HG02588 (cell line): Measurements from ENCODE around the gene TSPAN8.
"Not testable (repeated sequence)": the region's sequence is repeated elsewhere in the genome, so short reads cannot be mapped to it uniquely, and the experiment has no call there.

Experiments
- ATAC-seq: cut with Tn5 transposase; IDR thresholded peaks from one replicate; pipeline ENCODE4 v1.9.1; 2021; ENCODE audit warnings: mild to moderate bottlenecking, moderate library complexity; ENCODE audit not compliant: unreplicated experiment

Gene TSPAN8

GRCh38 chr12:71129364-71129763 lies 28.4 kb downstream of the TSPAN8 start:
- no peak for ATAC-seq

GRCh38 chr12:71128191-71128788 lies 29.5 kb downstream of the TSPAN8 start:
- ATAC-seq: no peak

- no peak for ATAC-seq
These were observed 31.9 kb downstream of the TSPAN8 start for GRCh38 chr12:71125949-71126348.

- no peak for ATAC-seq
These were observed 32.3 kb downstream of the TSPAN8 start for GRCh38 chr12:71125515-71125914.

GRCh38 chr12:71124835-71125460 lies 32.9 kb downstream of the TSPAN8 start:
- no peak for ATAC-seq

- not testable (repeated sequence) for ATAC-seq
These were observed 44.7 kb downstream of the TSPAN8 start for GRCh38 chr12:71113148-71113547.

- no peak for ATAC-seq
These were observed 48.0 kb downstream of the TSPAN8 start for GRCh38 chr12:71109834-71110233.

- ATAC-seq: no peak
These were observed 49.4 kb downstream of the TSPAN8 start for GRCh38 chr12:71108355-71108754.

GRCh38 chr12:71107936-71108335 lies 49.9 kb downstream of the TSPAN8 start:
- no peak for ATAC-seq

GRCh38 chr12:71105956-71106355 lies 51.8 kb downstream of the TSPAN8 start:
- no peak for ATAC-seq

- no peak for ATAC-seq
These were observed 65.5 kb downstream of the TSPAN8 start for GRCh38 chr12:71092290-71092689.

GRCh38 chr12:71090971-71091370 lies 66.8 kb downstream of the TSPAN8 start:
- ATAC-seq: no peak

- no peak for ATAC-seq
These were observed 72.2 kb downstream of the TSPAN8 start for GRCh38 chr12:71085575-71085974.

GRCh38 chr12:71075743-71076142 lies 82.1 kb downstream of the TSPAN8 start:
- no peak for ATAC-seq
